Sigmoid colon (tissue), 4 donors: ENCODE results near the gene PRPS2.

ENCODE experiments used
- EP300 ChIP-seq, 4 donors: sonication (generic); formaldehyde crosslinking; IDR thresholded peaks; one replicate each; pipeline ENCODE4 v1.6.1; 2017; ENCODE audit warnings: antibody characterized with exemption in 4 of 4
- POLR2A ChIP-seq, 2 donors: fragments of 450-650 bp; IDR thresholded peaks; one replicate each; pipeline ENCODE4 v1.6.1; 2016; ENCODE audit warnings: antibody characterized with exemption in 2 of 2, mild to moderate bottlenecking in 2 of 2, moderate library complexity in 2 of 2
- POLR2AphosphoS5 ChIP-seq, 4 donors: sonication (generic); formaldehyde crosslinking; IDR thresholded peaks; one replicate each; pipeline ENCODE4 v1.6.1; 2017; ENCODE audit warnings: antibody characterized with exemption in 4 of 4
- TF ChIP-seq, protein P1 (sequence below), 4 experiments: fragments of 450-650 bp in 3 of 4; fragments of 200-600 bp in 1 of 4; IDR thresholded peaks; one replicate each; pipeline ENCODE4 v1.5.1; 2016 to 2019; ENCODE audit warnings: antibody characterized with exemption in 4 of 4, mild to moderate bottlenecking in 3 of 4, moderate library complexity in 2 of 4

GRCh38 chrX:12871257-12871656 is 80.0 kb downstream of the PRPS2 start:
- TF ChIP-seq, protein P1, sequence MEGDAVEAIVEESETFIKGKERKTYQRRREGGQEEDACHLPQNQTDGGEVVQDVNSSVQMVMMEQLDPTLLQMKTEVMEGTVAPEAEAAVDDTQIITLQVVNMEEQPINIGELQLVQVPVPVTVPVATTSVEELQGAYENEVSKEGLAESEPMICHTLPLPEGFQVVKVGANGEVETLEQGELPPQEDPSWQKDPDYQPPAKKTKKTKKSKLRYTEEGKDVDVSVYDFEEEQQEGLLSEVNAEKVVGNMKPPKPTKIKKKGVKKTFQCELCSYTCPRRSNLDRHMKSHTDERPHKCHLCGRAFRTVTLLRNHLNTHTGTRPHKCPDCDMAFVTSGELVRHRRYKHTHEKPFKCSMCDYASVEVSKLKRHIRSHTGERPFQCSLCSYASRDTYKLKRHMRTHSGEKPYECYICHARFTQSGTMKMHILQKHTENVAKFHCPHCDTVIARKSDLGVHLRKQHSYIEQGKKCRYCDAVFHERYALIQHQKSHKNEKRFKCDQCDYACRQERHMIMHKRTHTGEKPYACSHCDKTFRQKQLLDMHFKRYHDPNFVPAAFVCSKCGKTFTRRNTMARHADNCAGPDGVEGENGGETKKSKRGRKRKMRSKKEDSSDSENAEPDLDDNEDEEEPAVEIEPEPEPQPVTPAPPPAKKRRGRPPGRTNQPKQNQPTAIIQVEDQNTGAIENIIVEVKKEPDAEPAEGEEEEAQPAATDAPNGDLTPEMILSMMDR (IDR thresholded peaks at IDR 0.05), result no peak
- TF ChIP-seq POLR2A (IDR thresholded peaks at IDR 0.05) (no peak), POLR2AphosphoS5 (IDR thresholded peaks at IDR 0.05) (no peak), EP300 (IDR thresholded peaks at IDR 0.05) (no peak)
